ENCODE data around the gene IER5.

IER5 gene

GRCh38 chr1:181077576-181078242 lies 10.8 kb upstream of the IER5 start:
- DNase-seq = no peak

- DNase-seq = no peak
Observed at GRCh38 chr1:181079382-181079781, 9.1 kb upstream of the IER5 start.

GRCh38 chr1:181079920-181080319 lies 8.6 kb upstream of the IER5 start:
- DNase-seq = no peak

GRCh38 chr1:181080556-181080955 lies 7.9 kb upstream of the IER5 start:
- no peak for DNase-seq

- no peak for DNase-seq
Observed at GRCh38 chr1:181081395-181081794, 7.1 kb upstream of the IER5 start.

- peak; percentile 64 for DNase-seq
Observed at GRCh38 chr1:181083842-181084605, 4.5 kb upstream of the IER5 start.

GRCh38 chr1:181084606-181084969 lies 3.9 kb upstream of the IER5 start:
- no peak for DNase-seq

GRCh38 chr1:181086091-181086490 lies 2.4 kb upstream of the IER5 start:
- no peak for DNase-seq

- DNase-seq = no peak
Observed at GRCh38 chr1:181086926-181087325, 1.6 kb upstream of the IER5 start.

- DNase-seq = no peak
Observed at GRCh38 chr1:181087400-181087901, 1.0 kb upstream of the IER5 start.

- DNase-seq = no peak
Observed at GRCh38 chr1:181089017-181089675, 646 bp downstream of the IER5 start.

GRCh38 chr1:181089676-181090544 lies 1.4 kb downstream of the IER5 start:
- DNase-seq = peak; percentile 84

- peak; percentile 49 for DNase-seq
Observed at GRCh38 chr1:181090641-181091126, 2.2 kb downstream of the IER5 start.

- DNase-seq = no peak
Observed at GRCh38 chr1:181091309-181092040, 3.0 kb downstream of the IER5 start.

- no peak for DNase-seq
Observed at GRCh38 chr1:181092056-181092455, 3.6 kb downstream of the IER5 start.

- DNase-seq = no peak
Observed at GRCh38 chr1:181092883-181093458, 4.5 kb downstream of the IER5 start.

- no peak for DNase-seq
Observed at GRCh38 chr1:181094416-181095212, 6.1 kb downstream of the IER5 start.

GRCh38 chr1:181095260-181095659 lies 6.8 kb downstream of the IER5 start:
- no peak for DNase-seq

GRCh38 chr1:181095763-181096184 lies 7.3 kb downstream of the IER5 start:
- DNase-seq = no peak

- DNase-seq = no peak
Observed at GRCh38 chr1:181097242-181097641, 8.7 kb downstream of the IER5 start.
